Measurements from ENCODE around the gene STX18. TPM values are rescaled to one million over a fixed set of nuclear protein-coding genes. Genes with fewer than 3 reads are reported as not detected.

The STX18 gene
- total and polyA plus RNA-seq, 2 of the 13 experiments (the other 11 are each of a cell fraction or from before 2014, with no cell fraction given) = 23.9 to 37.1 TPM

DNA sequence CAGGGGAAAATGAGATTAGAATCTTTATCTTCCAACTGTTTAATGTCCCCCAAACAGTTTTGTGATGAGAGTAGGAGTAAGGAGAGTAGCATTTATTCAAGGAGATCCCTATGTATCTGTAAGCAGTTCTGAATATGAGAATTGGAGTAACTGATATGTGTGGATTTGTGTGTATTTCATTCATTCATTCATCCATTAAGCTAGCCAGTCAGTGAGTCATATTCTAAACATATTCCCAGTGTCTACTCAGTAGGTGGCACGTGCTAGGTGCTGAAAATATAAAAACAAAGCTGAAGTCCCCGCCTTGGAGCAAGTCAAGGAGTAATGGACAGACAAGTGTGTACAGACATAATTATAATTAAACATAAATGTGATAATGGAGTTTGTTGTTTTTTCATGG lies 12.4 kb upstream of the STX18 start (continued):
- TF ChIP-seq, protein P1, sequence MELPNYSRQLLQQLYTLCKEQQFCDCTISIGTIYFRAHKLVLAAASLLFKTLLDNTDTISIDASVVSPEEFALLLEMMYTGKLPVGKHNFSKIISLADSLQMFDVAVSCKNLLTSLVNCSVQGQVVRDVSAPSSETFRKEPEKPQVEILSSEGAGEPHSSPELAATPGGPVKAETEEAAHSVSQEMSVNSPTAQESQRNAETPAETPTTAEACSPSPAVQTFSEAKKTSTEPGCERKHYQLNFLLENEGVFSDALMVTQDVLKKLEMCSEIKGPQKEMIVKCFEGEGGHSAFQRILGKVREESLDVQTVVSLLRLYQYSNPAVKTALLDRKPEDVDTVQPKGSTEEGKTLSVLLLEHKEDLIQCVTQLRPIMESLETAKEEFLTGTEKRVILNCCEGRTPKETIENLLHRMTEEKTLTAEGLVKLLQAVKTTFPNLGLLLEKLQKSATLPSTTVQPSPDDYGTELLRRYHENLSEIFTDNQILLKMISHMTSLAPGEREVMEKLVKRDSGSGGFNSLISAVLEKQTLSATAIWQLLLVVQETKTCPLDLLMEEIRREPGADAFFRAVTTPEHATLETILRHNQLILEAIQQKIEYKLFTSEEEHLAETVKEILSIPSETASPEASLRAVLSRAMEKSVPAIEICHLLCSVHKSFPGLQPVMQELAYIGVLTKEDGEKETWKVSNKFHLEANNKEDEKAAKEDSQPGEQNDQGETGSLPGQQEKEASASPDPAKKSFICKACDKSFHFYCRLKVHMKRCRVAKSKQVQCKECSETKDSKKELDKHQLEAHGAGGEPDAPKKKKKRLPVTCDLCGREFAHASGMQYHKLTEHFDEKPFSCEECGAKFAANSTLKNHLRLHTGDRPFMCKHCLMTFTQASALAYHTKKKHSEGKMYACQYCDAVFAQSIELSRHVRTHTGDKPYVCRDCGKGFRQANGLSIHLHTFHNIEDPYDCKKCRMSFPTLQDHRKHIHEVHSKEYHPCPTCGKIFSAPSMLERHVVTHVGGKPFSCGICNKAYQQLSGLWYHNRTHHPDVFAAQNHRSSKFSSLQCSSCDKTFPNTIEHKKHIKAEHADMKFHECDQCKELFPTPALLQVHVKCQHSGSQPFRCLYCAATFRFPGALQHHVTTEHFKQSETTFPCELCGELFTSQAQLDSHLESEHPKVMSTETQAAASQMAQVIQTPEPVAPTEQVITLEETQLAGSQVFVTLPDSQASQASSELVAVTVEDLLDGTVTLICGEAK (IDR thresholded peaks at IDR 0.05) = no peak
- TF ChIP-seq, protein P1 (CRISPR knock-in tag; IDR thresholded peaks at IDR 0.05) = no peak
- TF ChIP-seq SIN3A (IDR thresholded peaks at IDR 0.05; ENCODE audit: borderline replicate concordance, low read depth, low read length) (no peak), ZNF225 (CRISPR knock-in tag; IDR thresholded peaks at IDR 0.05) (no peak)

Data from HepG2 (cell line).